ENCODE measurements around the gene KRT2.

Gene KRT2

DNA sequence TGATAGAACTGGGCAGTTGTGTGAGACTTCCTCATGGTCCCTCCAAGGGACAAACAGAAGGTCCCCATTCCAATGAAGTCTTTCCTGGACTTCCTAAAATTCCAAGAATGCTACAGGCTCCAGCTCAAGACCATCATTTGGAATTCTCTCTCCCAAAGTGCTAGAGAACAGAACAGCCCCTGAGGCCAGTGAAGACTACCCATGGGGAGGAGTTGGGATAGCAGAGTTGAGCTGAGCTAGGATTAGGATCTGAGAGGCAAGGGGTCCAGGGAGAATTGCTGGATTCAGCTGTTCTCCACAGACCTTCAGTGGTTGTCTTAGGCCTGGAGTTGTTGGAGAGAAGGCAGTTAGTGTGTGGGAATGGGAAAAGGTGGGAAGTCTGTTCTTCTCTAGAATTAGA, 17.4 kb upstream of the KRT2 start (continued):
- TF ChIP-seq, protein P1, sequence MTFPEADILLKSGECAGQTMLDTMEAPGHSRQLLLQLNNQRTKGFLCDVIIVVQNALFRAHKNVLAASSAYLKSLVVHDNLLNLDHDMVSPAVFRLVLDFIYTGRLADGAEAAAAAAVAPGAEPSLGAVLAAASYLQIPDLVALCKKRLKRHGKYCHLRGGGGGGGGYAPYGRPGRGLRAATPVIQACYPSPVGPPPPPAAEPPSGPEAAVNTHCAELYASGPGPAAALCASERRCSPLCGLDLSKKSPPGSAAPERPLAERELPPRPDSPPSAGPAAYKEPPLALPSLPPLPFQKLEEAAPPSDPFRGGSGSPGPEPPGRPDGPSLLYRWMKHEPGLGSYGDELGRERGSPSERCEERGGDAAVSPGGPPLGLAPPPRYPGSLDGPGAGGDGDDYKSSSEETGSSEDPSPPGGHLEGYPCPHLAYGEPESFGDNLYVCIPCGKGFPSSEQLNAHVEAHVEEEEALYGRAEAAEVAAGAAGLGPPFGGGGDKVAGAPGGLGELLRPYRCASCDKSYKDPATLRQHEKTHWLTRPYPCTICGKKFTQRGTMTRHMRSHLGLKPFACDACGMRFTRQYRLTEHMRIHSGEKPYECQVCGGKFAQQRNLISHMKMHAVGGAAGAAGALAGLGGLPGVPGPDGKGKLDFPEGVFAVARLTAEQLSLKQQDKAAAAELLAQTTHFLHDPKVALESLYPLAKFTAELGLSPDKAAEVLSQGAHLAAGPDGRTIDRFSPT (tag by site-specific recombination; IDR thresholded peaks at IDR 0.05) = no peak

DNA sequence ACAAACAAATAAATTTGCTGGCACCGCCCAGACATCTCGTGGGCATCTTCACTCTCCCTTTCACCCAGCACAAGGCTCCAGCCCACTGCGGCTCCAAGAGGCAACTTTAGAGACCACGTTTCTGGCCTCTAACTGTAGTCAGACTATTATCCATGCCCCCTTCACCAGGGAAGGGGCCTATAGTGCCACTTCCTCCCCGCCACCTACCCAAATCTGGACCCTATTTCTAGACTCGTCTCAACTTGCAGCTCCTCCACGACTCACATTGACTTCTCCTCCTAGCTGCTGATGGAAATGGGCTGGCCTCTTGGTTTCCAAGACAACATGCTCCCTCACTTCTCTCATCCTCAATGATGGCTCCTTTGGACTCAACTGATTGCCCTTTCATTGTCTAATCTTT, 15.9 kb upstream of the KRT2 start:
- Histone ChIP-seq H3K4me1 (ENCODE audit: control insufficient read depth, insufficient read depth, low read length) (no peaks in the 10 kb centered on the region), H3K4me3 (ENCODE audit: low read depth, low read length) (no peak overlapping the region), H3K9me3 (ENCODE audit: control insufficient read depth, insufficient read depth, low read depth, low read length) (no peaks in the 10 kb centered on the region), H3K27ac (ENCODE audit: extremely low read depth, low read depth, low read length) (no peak overlapping the region), H3K36me3 (ENCODE audit: control insufficient read depth in 2 of 2, insufficient read depth in 1 of 2, low read length in 2 of 2) (no peaks in the 10 kb centered on the region)
- TF ChIP-seq, protein P2, sequence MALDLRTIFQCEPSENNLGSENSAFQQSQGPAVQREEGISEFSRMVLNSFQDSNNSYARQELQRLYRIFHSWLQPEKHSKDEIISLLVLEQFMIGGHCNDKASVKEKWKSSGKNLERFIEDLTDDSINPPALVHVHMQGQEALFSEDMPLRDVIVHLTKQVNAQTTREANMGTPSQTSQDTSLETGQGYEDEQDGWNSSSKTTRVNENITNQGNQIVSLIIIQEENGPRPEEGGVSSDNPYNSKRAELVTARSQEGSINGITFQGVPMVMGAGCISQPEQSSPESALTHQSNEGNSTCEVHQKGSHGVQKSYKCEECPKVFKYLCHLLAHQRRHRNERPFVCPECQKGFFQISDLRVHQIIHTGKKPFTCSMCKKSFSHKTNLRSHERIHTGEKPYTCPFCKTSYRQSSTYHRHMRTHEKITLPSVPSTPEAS (tag by site-specific recombination; IDR thresholded peaks at IDR 0.05) = no peak
- TF ChIP-seq, protein P3, sequence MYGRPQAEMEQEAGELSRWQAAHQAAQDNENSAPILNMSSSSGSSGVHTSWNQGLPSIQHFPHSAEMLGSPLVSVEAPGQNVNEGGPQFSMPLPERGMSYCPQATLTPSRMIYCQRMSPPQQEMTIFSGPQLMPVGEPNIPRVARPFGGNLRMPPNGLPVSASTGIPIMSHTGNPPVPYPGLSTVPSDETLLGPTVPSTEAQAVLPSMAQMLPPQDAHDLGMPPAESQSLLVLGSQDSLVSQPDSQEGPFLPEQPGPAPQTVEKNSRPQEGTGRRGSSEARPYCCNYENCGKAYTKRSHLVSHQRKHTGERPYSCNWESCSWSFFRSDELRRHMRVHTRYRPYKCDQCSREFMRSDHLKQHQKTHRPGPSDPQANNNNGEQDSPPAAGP (tag by site-specific recombination; IDR thresholded peaks at IDR 0.05) = no peak
- TF ChIP-seq ZNF747 (tag by site-specific recombination; IDR thresholded peaks at IDR 0.05) = no peak
- no peak for TF ChIP-seq ZNF600 (tag by site-specific recombination; IDR thresholded peaks at IDR 0.05)
- TF ChIP-seq ZNF624 (tag by site-specific recombination; IDR thresholded peaks at IDR 0.05) = no peak
- no peak for TF ChIP-seq ZNF629 (tag by site-specific recombination; IDR thresholded peaks at IDR 0.05)
- TF ChIP-seq ZNF121 (tag by site-specific recombination; IDR thresholded peaks at IDR 0.05) = no peak
- no peak for TF ChIP-seq ZNF266 (tag by site-specific recombination; IDR thresholded peaks at IDR 0.05; ENCODE audit: low read depth)
- no peak for TF ChIP-seq ZNF521 (tag by site-specific recombination; IDR thresholded peaks at IDR 0.05)
- TF ChIP-seq IKZF3 (tag by site-specific recombination; IDR thresholded peaks at IDR 0.05) = no peak
- TF ChIP-seq HOXD13 (CRISPR knock-in tag; IDR thresholded peaks at IDR 0.05; ENCODE audit: borderline replicate concordance) = no peak
- no peak for TF ChIP-seq ZNF514 (tag by site-specific recombination; IDR thresholded peaks at IDR 0.05)
- TF ChIP-seq ZNF23 (tag by site-specific recombination; IDR thresholded peaks at IDR 0.05; ENCODE audit: borderline replicate concordance) = no peak
- TF ChIP-seq, protein P4, sequence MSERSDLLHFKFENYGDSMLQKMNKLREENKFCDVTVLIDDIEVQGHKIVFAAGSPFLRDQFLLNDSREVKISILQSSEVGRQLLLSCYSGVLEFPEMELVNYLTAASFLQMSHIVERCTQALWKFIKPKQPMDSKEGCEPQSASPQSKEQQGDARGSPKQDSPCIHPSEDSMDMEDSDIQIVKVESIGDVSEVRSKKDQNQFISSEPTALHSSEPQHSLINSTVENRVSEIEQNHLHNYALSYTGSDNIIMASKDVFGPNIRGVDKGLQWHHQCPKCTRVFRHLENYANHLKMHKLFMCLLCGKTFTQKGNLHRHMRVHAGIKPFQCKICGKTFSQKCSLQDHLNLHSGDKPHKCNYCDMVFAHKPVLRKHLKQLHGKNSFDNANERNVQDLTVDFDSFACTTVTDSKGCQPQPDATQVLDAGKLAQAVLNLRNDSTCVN (tag by site-specific recombination; optimal IDR thresholded peaks at IDR 0.05) = no peak
- no peak for TF ChIP-seq ZNF501 (tag by site-specific recombination; IDR thresholded peaks at IDR 0.05)
- POLR2A ChIA-PET = interaction anchor here (1.0 kb wide), 1 partner anchor 13 kb away, joined by 3 read pairs; no protein-coding TSS in a partner anchor
- CTCF ChIA-PET = interaction anchor here (0.6 kb wide), 1 partner anchor 210 kb away, joined by 3 read pairs; no protein-coding TSS in a partner anchor

DNA sequence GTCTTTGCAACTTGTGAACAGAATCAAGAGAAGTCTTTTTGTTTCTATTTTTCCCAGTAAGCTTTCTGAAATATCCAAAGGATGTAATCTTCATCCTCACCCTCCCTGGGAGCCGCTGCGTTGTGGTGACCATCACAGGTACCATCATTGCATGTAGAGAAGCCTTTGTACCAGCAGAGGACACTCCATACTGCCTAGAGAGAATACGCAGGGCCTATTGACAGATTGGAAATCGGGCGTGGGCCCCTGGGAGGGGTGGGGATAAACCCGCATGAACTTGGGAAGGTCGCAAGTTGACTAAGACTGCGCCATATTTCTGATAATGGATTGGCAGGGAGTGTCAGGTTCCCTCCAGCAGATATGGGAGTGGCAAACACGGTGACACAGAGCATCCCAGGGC, 15.5 kb upstream of the KRT2 start:
- H3K9me3 ChIP-seq (ENCODE audit: control insufficient read depth, insufficient read depth, low read depth, low read length) = no peaks in the 10 kb centered on the region
- POLR2A ChIA-PET = interaction anchor here (1.0 kb wide), 1 partner anchor 12 kb away, joined by 3 read pairs; no protein-coding TSS in a partner anchor
- CTCF ChIA-PET = interaction anchor here (0.6 to 3.4 kb wide), 4 partner anchors 11 to 211 kb away, joined by 3 to 16 read pairs (median 4); no protein-coding TSS in a partner anchor
- H3K36me3 ChIP-seq (ENCODE audit: control insufficient read depth in 2 of 2, insufficient read depth in 1 of 2, low read length in 2 of 2) = no peaks in the 10 kb centered on the region
- H3K4me1 ChIP-seq (ENCODE audit: control insufficient read depth, insufficient read depth, low read length) = no peaks in the 10 kb centered on the region
- TF ChIP-seq ZNF510 (tag by site-specific recombination; IDR thresholded peaks at IDR 0.05; ENCODE audit: insufficient replicate concordance) (no peak), SETDB1 (IDR thresholded peaks at IDR 0.05; ENCODE audit: insufficient read length, low read length) (no peak), ZNF155 (tag by site-specific recombination; IDR thresholded peaks at IDR 0.05) (no peak), ZNF654 (tag by site-specific recombination; IDR thresholded peaks at IDR 0.05; ENCODE audit: low read depth) (peak; percentile 7; the same call in 1 of the 2 replicates), SCRT1 (tag by site-specific recombination; IDR thresholded peaks at IDR 0.05; ENCODE audit: borderline replicate concordance) (no peak)
- H3K27ac ChIP-seq (ENCODE audit: extremely low read depth, low read depth, low read length) = no peak overlapping the region
- H3K4me3 ChIP-seq (ENCODE audit: low read depth, low read length) = no peak overlapping the region
